NB4 (cell line): ENCODE measurements around the gene C14orf93.

Experiments
- CTCF ChIP-seq: IDR thresholded peaks from one replicate; pipeline ENCODE4 v1.5.1; 2012; ENCODE audit warnings: low read depth, low read length
- MAX ChIP-seq: IDR thresholded peaks from 2 replicates; pipeline ENCODE4 v1.6.1; 2011; ENCODE audit warnings: low read depth, low read length
- MYC ChIP-seq: IDR thresholded peaks from 2 replicates; pipeline ENCODE4 v1.6.1; 2011; ENCODE audit warnings: low read depth, low read length
- POLR2A ChIP-seq: IDR thresholded peaks from 2 replicates; pipeline ENCODE4 v1.6.1; 2011; ENCODE audit warnings: mild to moderate bottlenecking; ENCODE audit not compliant: insufficient read length; ENCODE audit errors: extremely low read depth

GRCh38 chr14:22991852-22992251 lies 18.1 kb downstream of the C14orf93 start:
- TF ChIP-seq CTCF (no peak), POLR2A (no peak), MAX (no peak), MYC (no peak)
